ENCODE measurements around the gene SHISA7.
"Not testable (repeated sequence)": the region's sequence is repeated elsewhere in the genome, so short reads cannot be mapped to it uniquely, and the experiment has no call there.

DNA sequence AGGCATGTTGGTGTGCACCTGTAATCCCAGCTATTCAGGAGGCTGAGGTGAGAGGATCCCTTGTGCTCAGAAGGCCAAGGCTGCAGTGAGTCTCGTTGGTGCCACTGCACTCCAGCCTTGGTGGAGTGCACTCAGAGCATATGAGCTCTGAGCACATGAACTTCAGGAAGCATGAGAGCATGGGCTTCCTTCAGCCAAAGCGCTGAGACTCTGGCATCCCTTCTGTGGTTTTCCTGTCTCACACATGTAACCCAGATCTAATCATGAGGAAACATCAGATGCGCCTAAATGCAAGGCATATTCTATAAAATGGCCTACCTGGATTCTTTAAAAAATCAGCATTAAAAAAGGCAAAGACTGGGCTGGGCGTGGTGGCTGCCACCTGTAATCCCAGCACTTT lies 21.8 kb downstream of the SHISA7 start:
- TF ChIP-seq EZH2phosphoT487 (IDR thresholded peaks at IDR 0.05; ENCODE audit: insufficient read depth, low read depth); EZH2 (IDR thresholded peaks at IDR 0.05; ENCODE audit: insufficient read depth, poor library complexity, severe bottlenecking): not testable (repeated sequence)
